K562 (cell line): ENCODE data around the gene PLAAT4. TPM values are rescaled to one million over a fixed set of nuclear protein-coding genes. Genes with fewer than 3 reads are reported as not detected.
A peak's percentile ranks its signal among the peaks of the same experiment; 100 is the strongest.
"Not testable (repeated sequence)": the region's sequence is repeated elsewhere in the genome, so short reads cannot be mapped to it uniquely, and the experiment has no call there.

Source experiments
- ATAC-seq: fragments of 200-7000 bp; cut with Tn5 transposase; 3 replicates; pipeline ENCODE4 v1.9.1; 2020; ENCODE audit warnings: moderate library complexity
- BruUV-seq: library from RNA; stranded (reverse); fragments of 400-500 nt; replicated peaks from 2 replicates; lab custom pipeline; 2021; lab: Mats Ljungman, UMichigan
- CTCF ChIA-PET: fragments of 300-600 bp; formaldehyde crosslinking; extraction: SDS; loops from one replicate; lab custom pipeline; 2021; ENCODE audit warnings: low intra/inter-chr PET ratio; lab: Yijun Ruan, JAX
- POLR2A ChIA-PET: fragments of 300-600, 350-650 bp; sonication (Branson Sonifier 250); formaldehyde crosslinking; extraction: SDS; loops from one replicate; lab custom pipeline; 2021; ENCODE audit warnings: antibody characterized with exemption, inconsistent platforms; lab: Yijun Ruan, JAX
- DNase-seq, 4 experiments: peaks; one replicate each; pipeline versions ENCODE4 v3.0.0 to v3.0.0-alpha.2; 2011 to 2018; ENCODE audit warnings: low spot score in 3 of 4, mixed read lengths in 3 of 4; ENCODE audit errors: extremely low read depth in 1 of 4
- FAIRE-seq: peaks from 2 replicates; lab custom pipeline; 2011; peaks lifted over from hg19 to GRCh38; lab: Jason Lieb, UNC
- H2AFZ ChIP-seq: 2 replicates; pipeline ENCODE4 v1.6.0; 2011; ENCODE audit warnings: low read depth, low read length, control low read depth, inconsistent platforms
- H3K27ac ChIP-seq: fragments of 200-600 bp; 3 replicates; pipeline ENCODE4 v1.8.0; 2011; ENCODE audit warnings: low read depth, mild to moderate bottlenecking, control low read depth, inconsistent platforms, low read length, moderate library complexity, mixed read lengths; ENCODE audit errors: extremely low read depth
- H3K27me3 ChIP-seq, 2 experiments: fragments of 300-600 bp in 1 of 2; 2 replicates in 1 of 2; 3 replicates in 1 of 2; pipeline versions ENCODE4 v1.6.0 to v1.8.0; 2011; ENCODE audit warnings: inconsistent platforms in 2 of 2, low read length in 2 of 2, mild to moderate bottlenecking in 1 of 2, mixed read lengths in 1 of 2, moderate library complexity in 1 of 2; ENCODE audit not compliant: control insufficient read depth in 2 of 2, insufficient read depth in 2 of 2
- H3K36me3 ChIP-seq: fragments of 300-600 bp; 3 replicates; pipeline ENCODE4 v1.8.0; 2011; ENCODE audit warnings: mild to moderate bottlenecking, low read length, inconsistent platforms; ENCODE audit not compliant: control insufficient read depth, insufficient read depth
- H3K4me1 ChIP-seq, 2 experiments: fragments of 200-600 bp in 1 of 2; replicated peaks in 1 of 2; 2 replicates in 1 of 2; 3 replicates in 1 of 2; pipeline versions ENCODE4 v1.5.1 to v1.8.0; 2011; ENCODE audit warnings: inconsistent platforms in 2 of 2, low read length in 2 of 2, mild to moderate bottlenecking in 1 of 2, mixed read lengths in 1 of 2, moderate library complexity in 1 of 2; ENCODE audit not compliant: control insufficient read depth in 2 of 2, insufficient read depth in 2 of 2
- H3K4me2 ChIP-seq: 2 replicates; pipeline ENCODE4 v1.6.1; 2011; ENCODE audit warnings: low read length, control low read depth, inconsistent platforms, mixed read lengths; ENCODE audit not compliant: insufficient read depth
- H3K4me3 ChIP-seq: fragments of 200-600 bp; sonication (generic), shearing (Covaris generic); 2 replicates; pipeline ENCODE4 v1.5.1; 2016; ENCODE audit warnings: control low read depth, inconsistent platforms
- H3K79me2 ChIP-seq: fragments of 200-600 bp; 3 replicates; pipeline ENCODE4 v1.8.0; 2011; ENCODE audit warnings: low read length, inconsistent platforms; ENCODE audit not compliant: control insufficient read depth, insufficient read depth
- H3K9ac ChIP-seq, 2 experiments: 2 replicates each; pipeline versions ENCODE4 v1.6.0 to v1.6.1; 2011; ENCODE audit warnings: low read depth in 2 of 2, low read length in 2 of 2, control low read depth in 1 of 2, inconsistent platforms in 1 of 2, mild to moderate bottlenecking in 1 of 2, mixed read lengths in 1 of 2; ENCODE audit not compliant: insufficient read depth in 1 of 2
- H3K9me1 ChIP-seq: one replicate; pipeline ENCODE4 v1.6.0; 2011; ENCODE audit warnings: inconsistent platforms, mild to moderate bottlenecking, low read length, moderate library complexity; ENCODE audit not compliant: control insufficient read depth, insufficient read depth
- H3K9me3 ChIP-seq: replicated peaks from 2 replicates; pipeline ENCODE4 v1.5.1; 2011; ENCODE audit warnings: low read depth, low read length, inconsistent platforms; ENCODE audit not compliant: control insufficient read depth, insufficient read depth
- H4K20me1 ChIP-seq: replicated peaks from 2 replicates; pipeline ENCODE4 v1.6.1; 2011; ENCODE audit warnings: low read length, inconsistent platforms, mixed read lengths; ENCODE audit not compliant: control insufficient read depth, insufficient read depth
- SIN3B ChIP-seq: fragments of 450-650 bp; IDR thresholded peaks from 2 replicates; pipeline ENCODE4 v1.6.1; 2017; ENCODE audit warnings: low read depth, mild to moderate bottlenecking, moderate library complexity
- WGBS: fragments of 100-300 bp; shearing (Covaris generic); methylation state at CpG from one replicate; pipeline ENCODE4 v1.1.6; 2016; ENCODE audit warnings: low coverage, mixed read lengths; ENCODE audit not compliant: insufficient coverage; ENCODE audit errors: missing lambda C conversion rate; 5-methylcytosine and 5-hydroxymethylcytosine counted together
- in situ Hi-C: fragments of 300-500 bp; cut with MboI; formaldehyde crosslinking; loops from 4 replicates; pipeline ENCODE4 v1.15.0; 2018; ENCODE audit warnings: inconsistent platforms, mixed read lengths
- intact Hi-C: fragments of 100-400 bp; cut with micrococcal nuclease; formaldehyde crosslinking; loops from 2 replicates; pipeline ENCODE4 v1.14.2; 2022
- polyA plus RNA-seq, 8 experiments: library from polyadenylated mRNA; depleted of rRNA in 4 of 8; stranded (reverse) in 5 of 8; unstranded in 3 of 8; fragments of >200 nt; fragmentation: Nextera tagmentation in 2 of 8; fragmentation: Illumina TruSeq in 1 of 8; extraction: Ambion mirVana in 2 of 8; extraction: Trizol in 1 of 8; gene quantifications; 2 replicates each; pipeline versions ENCODE4 v1.2.1 to v1.2.3, GENCODE V29; 2011 to 2014; ENCODE audit warnings: inconsistent platforms in 1 of 8, missing spikeins in 1 of 8
- total RNA-seq, 7 experiments: library from RNA; depleted of rRNA in 6 of 7; stranded (reverse); fragments of >200 nt in 6 of 7; fragmentation: Illumina TruSeq in 2 of 7; extraction: Trizol in 2 of 7; gene quantifications; 2 replicates each; pipeline versions ENCODE4 v1.2.1 to v1.2.3, GENCODE V29; 2011 to 2021; ENCODE audit warnings: low replicate concordance in 1 of 7

The PLAAT4 gene
- total and polyA plus RNA-seq, 9 of the 15 experiments (the other 6 are each of a cell fraction or from before 2014, with no cell fraction given) = 0.54 to 3.0 (median 1.3) TPM; not detected in 1

DNA sequence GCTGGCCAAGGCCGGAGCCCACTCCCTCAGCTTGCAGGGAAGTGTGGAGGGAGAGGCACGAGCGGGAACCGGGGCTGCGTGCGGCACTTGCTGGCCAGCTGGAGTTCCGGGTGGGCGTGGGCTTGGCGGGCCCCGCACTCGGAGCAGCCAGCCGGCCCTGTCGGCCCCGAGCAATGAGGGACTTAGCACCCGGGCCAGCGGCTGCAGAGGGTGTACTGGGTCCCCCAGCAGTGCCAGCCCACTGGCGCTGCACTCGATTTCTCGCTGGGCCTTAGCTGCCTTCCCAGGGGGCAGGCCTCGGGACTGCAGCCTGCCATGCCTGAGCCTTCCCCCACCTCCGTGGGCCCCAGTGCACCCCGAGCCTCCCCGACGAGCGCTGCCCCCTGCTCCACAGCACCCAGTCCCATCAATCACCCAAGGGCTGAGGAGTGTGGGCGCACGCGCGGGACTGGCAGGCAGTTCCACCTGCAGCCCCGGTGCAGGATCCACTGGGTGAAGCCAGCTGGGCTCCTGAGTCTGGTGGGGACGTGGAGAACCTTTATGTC lies 13.6 kb downstream of the PLAAT4 start:
- intact Hi-C loops, H3K4me1 ChIP-seq, H4K20me1 ChIP-seq, H3K4me2 ChIP-seq, H3K9me1 ChIP-seq, BruUV-seq, H3K36me3 ChIP-seq, H3K9me3 ChIP-seq, FAIRE-seq, CTCF ChIA-PET, in situ Hi-C loops, H3K79me2 ChIP-seq, H3K27me3 ChIP-seq, H3K4me3 ChIP-seq, DNase-seq, H2AFZ ChIP-seq, H3K27ac ChIP-seq, ATAC-seq, H3K9ac ChIP-seq: not testable (repeated sequence)
- WGBS = 67% methylated on average over 13 of the region's 31 CpGs
- POLR2A ChIA-PET = interaction anchor here (1.2 to 1.5 kb wide), 2 partner anchors 10 to 17 kb away, joined by 3 to 5 read pairs; no protein-coding TSS in a partner anchor

DNA sequence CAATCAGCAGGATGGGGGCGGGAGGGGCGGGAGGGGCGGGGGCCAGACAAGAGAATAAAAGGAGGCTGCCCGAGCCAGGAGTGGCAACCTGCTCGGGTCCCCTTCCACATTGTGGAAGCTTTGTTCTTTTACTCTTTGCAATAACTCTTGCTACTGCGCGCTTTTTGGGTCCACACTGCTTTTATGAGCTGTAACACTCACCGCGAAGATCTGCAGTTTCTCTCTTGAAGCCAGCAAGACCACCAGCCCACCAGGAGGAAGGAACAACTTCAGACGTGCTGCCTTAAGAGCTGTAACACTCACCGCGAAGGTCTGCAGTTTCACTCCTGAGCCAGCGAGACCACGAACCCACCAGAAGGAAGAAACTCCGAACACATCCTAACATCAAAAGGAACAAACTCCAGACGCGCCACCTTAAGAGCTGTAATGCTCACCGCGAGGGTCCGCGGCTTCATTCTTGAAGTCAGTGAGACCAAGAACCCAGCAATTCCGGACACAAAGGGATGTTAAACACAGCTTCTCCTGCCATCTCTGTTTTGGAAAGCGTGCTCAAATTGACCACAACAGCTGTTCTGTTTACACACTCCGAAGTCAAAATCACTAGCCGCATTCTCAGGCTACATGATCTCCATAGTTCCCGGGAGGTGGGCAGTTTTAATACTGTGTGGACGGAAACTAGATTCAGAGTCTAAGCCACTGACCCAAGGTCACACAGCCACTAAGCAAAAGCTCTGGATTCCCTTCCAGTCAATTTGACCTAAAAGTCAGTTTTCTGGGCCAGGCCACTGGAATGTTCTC lies 14.7 kb downstream of the PLAAT4 start:
- in situ Hi-C loops (no loop called here), intact Hi-C loops (no loop called here)
- H4K20me1 ChIP-seq = no peaks in the 10 kb centered on the region
- 0 out of 4 replicates have a peak overlapping the region, but pooled peaks of 1 of the 2 experiments have one; percentile 36 for H3K9ac ChIP-seq
- no peak for ATAC-seq
- H3K36me3 ChIP-seq = no peaks in the 10 kb centered on the region
- DNase-seq = no peak
- TF ChIP-seq SIN3B = no peak
- H3K9me1 ChIP-seq = no peaks in the 10 kb centered on the region
- CTCF ChIA-PET = no interaction called here
- H3K4me3 ChIP-seq = no peak overlapping the region
- no peak overlapping the region for H3K4me2 ChIP-seq
- WGBS = 85% methylated on average over 15 of the region's 27 CpGs
- no peaks in the 10 kb centered on the region for H3K27me3 ChIP-seq
- H3K4me1 ChIP-seq = peaks cover 0 to 10% of the 10 kb centered on the region in 2 experiments; a peak in 3 of 5 replicates
- POLR2A ChIA-PET = interaction anchor here (0.7 to 1.2 kb wide), 3 partner anchors 12 to 18 kb away, joined by 3 to 5 read pairs (median 4); partner anchors contain the start of genes PLAAT2 and PLAAT4
- 0 out of 2 replicates have a peak overlapping the region, but pooled peaks have one; percentile 44 for H2AFZ ChIP-seq
- TSS peak; percentile 98 for BruUV-seq
- no peaks in the 10 kb centered on the region for H3K9me3 ChIP-seq
- H3K27ac ChIP-seq = no peak overlapping the region
- no peak for FAIRE-seq
- H3K79me2 ChIP-seq = no peaks in the 10 kb centered on the region
